HG02763 (cell line): Measurements from ENCODE around the gene VENTX.

Experiments used
- ATAC-seq: cut with Tn5 transposase; IDR thresholded peaks from one replicate; pipeline ENCODE4 v1.9.1; 2021; ENCODE audit warnings: mild to moderate bottlenecking, moderate library complexity; ENCODE audit not compliant: unreplicated experiment

Gene VENTX, protein sequence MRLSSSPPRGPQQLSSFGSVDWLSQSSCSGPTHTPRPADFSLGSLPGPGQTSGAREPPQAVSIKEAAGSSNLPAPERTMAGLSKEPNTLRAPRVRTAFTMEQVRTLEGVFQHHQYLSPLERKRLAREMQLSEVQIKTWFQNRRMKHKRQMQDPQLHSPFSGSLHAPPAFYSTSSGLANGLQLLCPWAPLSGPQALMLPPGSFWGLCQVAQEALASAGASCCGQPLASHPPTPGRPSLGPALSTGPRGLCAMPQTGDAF

DNA sequence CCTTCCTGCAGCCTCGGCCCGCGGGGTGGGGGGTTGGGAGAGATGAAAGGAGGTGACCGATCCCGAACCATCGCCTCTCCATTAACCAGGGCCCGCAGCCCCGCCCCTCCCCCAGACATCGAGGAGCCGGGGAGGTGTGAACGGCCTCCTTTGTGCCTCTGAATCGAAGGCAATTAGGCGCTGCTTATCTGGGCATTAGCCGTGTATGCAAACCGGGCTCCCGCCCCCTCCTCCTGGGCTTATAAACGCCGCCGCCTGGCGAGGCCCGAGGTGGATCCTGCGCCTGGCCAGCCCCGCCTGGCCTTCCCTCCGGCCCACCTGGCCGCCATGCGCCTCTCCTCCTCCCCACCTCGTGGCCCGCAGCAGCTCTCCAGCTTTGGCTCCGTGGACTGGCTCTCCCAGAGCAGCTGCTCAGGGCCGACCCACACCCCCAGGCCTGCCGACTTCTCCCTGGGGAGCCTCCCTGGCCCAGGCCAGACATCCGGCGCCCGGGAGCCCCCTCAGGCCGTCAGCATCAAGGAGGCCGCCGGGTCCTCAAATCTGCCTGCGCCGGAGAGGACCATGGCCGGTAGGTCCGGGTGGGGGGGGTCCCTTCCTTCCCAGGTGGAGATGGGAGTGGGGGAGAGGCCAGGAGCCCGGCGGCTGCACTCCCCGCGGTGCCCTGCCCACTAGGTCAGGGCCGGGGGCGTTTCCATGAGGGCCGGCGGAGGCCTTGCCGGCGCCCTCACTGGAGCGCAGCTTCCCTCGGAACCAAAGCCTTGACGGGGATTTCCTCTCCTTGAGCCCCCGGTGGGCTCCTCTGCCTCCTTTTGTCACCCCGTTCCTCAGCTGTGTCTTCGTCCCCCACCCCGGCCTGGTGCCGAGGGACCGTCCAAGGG is at the start of gene VENTX:
Gene VENTX, plus strand, starts transcription at position 268 of the 878 bp plus-strand sequence. Its CDS starts 60 bp downstream, at position 328.
- ATAC-seq = no peak

DNA sequence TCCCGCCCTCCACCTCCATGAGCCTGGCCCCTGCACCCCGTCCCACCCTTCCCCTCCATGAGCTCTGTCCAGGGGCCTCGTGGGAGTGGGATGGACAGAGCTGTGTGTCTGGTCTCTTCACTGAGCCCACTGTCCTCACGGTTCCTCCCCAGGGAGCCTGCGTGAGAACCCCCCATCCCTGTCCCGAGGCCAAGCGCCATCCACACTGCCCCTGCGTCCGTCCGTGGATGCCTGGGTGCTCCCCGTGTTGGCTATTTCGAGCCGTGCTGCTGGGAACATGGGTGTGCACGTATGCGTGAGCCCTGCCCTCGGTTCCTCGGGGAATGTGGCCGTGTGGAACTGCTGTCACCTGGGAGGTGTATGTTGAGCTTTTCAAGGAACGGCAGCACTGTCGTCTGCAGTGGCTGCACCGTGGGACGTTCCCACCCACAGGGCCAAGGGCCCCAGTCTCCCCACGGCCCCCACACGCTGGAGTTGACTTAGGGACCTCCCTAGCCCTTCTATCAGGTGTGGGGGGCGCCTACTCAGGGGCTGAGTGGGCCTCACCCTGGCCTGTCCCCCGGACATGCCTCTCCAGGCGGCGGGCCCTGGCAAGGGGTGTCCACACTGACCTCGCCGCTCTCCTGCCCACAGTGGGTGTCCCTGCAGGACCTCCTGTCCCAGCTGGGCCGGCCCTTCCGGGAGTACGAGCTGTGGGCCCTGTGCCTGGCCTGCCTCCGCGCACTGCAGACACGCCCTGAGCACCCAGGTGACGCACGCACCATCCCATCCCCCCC is 49.6 kb upstream of the VENTX start:
- ATAC-seq = no peak

DNA sequence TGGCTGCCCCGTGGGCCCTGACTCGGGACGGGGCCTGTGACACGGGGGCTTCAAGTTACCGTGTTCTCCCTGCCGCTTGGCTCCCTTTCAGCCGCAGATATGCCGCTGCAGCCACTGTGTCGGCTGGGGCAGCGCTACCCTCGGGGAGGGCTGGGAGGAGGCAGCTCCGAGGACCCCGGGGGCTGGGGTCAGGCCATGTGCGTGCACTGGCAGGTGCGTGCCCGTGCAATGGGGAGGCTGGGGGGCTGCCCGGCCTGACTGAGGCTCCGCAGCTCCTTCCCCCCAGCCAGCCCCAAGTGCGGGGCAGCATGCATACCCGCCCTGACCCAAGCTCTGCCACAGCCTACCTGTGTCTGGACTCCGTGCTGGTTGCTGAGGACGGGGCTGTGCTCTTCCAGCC is 48.4 kb upstream of the VENTX start:
- no peak for ATAC-seq

DNA sequence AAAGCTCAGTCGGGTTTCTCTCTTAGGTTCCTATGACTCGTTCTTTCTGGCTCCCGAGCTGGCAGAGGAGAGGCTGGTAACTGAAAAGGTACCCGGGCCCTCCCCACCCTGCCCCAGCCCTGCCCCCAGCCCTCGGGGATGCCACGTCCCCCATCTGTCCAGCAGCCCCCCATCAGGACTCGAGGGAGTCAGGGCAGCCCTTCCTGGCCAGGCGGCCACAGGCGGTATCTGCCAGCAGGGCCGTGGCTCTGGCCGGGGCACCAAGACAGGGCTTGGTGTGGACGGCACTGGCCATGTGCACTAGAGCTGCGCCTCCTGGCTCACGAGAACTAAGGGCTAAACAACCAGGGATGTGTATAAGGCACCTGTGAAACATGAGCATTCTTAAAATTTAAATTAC is 47.9 kb upstream of the VENTX start:
- no peak for ATAC-seq

DNA sequence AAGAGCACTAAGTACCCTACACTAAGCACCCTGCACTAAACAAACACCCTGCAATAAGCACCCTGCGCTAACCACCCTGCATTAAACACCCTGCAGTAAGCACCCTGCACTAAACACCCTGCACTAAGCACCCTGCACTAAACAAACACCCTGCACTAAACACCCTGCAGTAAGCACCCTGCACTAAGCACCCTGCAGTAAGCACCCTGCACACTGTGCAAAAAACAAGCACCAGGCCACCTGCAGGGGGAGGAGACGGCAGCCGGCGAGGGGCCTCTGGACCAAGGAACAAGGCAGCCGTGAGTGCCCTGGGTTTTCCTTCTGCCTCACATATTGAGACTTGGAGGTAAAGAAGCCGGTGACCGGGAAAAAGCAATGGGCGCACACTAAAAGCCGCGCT is 47.4 kb upstream of the VENTX start:
- no peak for ATAC-seq

DNA sequence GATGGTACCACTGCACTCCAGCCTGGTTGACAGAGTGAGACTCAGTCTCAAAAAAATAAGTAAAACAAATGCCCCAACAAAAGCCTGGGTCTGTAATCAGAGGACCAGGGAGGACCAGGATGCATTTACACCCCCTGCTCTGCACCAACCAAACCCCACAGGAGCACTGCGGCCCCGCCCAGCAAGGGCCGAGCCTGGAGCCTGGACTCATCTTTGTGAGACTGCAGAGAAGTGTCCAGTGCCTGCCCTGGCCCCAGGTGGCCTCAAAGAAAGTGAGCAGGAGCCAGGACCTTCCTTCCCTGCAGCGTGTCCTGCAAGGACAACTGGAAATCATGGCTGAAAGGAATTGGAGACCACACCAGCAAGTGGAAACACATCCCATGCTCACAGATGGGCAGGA is 46.0 kb upstream of the VENTX start:
- ATAC-seq = no peak

DNA sequence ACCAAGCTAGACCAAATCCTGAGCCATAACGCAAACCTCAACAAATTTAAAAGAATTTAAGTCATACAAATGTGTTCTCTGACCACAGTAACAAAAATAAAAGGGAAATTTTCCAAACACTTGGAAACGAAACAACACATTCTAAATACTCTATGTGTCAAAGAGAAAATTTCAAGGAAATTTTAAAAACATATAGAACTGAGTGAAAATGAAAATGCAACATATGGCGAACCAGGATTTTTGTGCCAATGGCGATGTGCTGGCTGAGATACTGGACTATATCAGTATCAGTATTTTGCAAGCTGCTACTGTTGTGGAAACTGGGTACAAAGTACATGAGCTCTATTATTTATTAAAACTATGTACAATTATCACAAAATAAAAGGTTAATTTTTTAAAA is 43.5 kb upstream of the VENTX start:
- no peak for ATAC-seq

DNA sequence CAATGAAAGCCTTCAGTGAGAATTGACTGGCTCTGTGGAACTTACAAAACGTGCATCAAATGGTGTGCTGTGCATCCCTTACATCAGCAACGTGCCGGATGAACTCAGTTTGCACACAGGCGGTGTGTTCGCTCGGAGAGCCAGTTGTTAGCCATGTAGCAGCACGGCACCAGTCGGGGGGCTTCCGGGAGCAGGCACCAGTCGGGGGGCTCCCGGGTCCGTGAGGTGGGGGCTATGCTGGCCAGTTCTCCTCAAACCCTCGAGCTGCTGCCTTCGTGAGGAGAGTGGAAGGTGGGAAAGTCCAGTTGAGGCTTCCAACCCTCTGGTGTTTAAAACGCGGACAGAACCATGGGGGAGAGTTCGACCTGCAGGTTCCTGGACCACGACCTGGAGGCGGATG is 42.6 kb upstream of the VENTX start:
- no peak for ATAC-seq

DNA sequence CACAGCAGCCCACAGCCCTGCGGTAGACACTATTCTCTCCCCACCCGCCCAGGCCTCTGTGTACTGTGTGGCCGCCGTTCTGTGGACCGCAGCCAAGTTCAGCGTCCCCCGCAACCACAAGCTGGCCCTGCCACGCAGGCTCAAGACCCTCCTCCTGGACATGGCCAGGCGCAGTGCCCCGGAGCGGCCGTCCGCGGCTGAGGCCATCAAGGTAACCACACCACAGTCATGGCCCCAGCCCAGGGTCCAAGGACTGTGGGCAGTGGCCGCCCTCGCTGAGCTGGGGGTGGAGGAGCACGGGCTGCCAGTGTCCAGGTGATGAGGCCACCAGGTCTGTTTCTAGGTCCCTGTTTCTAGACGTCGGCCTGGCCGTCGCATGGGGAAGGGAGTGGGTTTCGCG is 42.0 kb upstream of the VENTX start:
- no peak for ATAC-seq

DNA sequence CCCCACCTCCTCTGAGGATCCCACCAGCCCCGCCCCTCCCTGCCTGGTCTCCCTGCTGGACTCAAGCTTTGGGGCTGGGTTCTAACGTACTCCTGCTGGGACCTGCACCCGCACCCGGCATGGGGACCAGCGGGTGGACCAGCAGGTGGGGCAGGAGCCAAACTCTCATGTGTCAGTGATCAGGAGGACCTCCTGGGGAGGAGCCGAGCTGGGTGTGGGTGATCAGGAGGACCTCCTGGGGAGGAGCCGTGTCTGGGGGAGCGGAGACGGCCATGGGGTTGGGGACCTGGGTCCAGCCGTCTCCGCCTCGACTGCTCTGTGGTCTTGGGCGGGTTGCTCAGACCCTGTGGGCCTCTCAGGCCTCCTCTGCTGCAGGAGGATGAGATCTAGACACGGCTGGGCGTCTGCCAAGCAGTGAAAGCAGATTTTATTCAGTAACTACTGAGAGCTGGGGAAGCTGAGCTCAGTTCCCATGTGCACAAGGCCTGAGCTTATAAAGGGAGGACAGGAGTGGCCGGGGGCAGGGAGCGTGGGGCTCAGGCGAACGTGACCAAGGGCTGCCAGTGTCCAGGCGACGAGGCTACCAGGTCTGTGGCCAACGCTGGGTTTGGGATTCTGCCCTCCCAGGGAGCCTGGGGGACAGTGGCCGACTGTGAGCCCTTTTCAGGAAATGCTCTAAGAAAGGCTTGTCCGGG is 41.3 kb upstream of the VENTX start:
- ATAC-seq = no peak

DNA sequence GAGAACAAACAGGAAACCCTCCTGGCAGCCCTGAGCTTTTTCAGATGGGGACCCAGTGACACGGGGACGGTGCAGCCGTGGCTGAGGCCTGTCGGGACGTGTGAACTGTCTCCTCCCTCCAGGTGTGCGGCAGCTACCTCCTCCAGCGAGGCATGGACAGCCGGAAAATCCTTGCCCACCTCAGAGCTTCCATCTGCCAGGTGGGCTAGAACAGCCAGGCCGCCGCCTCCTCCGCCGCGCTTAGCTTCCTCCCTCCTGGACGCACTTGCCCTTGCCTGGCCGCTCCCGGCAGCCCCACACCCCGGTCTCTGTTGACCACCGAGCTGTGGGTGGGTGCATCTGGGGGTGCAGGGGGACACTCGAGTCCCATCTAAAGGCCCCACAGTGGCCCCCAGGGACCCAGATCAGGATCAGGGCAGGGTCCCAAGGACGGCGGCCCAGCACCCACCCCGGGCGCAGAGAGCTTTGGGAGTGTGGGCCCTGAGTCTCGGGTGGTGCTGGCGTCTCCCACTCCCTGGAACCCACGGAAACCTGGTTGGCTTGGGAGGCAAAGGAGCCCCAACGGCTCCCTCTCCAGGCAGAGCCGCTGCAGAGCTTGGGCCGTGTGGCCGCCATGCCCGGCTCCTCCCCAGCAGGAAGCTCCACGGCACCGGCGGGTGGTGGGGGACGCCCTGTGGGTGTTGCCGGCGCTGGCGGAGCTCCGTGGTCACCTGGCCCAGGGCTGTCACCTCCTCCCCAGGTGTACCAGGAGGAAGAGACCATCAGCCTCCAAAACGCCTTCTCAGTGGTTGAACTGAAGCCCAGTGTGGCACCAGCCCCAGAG is 40.5 kb upstream of the VENTX start:
- no peak for ATAC-seq

DNA sequence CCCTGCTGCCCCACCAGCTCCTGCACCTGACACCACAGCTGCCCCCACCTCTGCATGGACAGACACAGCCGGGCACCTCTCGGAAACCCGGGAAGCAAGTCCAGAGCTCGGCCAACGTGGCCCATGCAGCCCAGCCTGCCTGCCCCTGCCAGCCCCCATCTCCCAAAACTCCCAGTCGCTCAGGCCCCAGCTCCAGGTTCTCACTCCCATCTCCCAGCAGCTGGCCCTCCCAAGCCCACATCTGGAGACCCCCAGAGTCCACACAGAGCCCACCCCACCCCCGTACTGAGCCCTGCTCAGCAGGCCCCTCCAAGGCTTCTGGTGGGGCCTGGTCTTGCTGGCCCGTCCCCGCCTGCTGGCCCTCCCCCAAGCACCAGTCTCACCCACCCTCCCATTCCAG is 39.9 kb upstream of the VENTX start:
- ATAC-seq = no peak

DNA sequence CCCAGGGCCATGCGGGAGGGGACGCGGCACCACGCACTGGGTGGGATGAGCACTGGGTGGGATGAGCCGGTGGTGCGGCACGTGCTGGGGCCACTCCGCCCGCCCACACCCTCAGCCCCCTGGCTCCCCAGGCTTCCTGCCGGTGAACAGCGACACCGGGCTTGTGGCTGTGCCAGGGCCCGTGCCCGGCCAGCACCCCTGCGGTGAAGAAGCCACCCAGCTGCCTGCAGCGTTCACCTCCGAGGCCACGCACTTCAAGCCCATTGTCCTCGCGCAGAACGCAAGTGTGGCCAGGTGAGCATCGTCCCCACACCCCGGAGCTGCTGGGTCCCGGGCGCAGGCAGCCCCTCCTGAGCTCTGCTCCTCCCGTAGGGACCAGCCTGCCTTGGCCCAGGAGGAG is 39.4 kb upstream of the VENTX start:
- ATAC-seq = no peak

DNA sequence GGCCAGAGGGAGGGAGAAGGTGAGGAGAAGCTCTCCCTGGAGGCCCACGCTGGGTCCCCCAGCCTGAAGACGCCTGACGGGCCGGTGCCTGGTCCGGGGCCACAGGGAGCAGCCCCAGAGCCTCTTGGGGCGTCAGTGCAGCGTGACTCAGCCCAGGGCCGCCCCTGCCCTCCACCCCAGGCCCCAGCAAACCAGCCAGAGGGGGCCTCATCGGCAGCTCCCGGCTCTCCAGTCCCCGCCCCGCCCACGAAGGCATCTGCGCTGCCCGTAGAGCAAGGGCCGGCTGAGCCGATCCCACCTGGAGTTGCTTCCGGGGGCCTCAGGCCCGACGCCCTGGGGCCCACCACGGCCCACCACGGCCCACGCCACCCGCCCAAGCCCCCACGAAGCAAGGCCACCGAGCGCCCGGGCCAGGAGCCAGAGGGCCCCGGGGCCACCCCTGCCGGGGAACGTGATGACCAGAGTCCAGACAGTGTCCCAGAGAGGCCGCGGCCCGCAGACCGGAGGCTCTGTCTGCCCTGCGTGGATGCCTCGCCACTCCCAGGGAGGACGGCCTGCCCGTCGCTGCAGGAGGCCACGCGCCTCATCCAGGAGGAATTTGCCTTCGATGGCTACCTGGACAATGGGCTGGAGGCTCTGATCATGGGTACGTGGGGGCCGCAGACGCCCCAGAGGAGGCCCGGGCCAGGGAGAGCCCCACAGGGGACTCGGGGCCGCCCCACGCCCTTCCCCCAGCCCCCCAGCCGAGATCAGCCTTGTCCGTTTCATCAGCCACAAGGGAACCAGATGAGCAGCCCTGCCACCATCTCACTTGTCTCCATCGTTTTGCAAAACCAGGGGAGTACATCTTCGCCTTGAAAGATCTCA is 38.8 kb upstream of the VENTX start:
- no peak for ATAC-seq

DNA sequence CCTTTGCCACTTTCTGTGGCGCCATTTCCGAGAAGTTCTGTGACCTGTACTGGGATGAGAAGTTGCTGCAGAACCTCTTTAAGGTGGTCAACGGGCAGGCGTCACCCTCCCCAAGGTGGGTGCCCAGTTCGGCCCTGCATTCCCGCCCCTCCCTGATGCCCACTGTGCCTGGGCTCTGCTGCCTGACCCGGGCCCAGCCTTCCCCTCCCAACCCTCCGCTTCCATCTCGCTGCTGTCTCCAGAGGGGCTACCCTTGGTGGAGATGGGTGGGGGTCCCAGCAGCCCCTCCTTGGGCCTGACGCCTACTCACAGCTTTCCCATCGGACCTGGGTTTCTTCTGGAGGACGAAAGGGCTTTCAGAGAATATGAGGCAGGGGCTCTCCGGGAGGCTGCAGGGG is 38.2 kb upstream of the VENTX start:
- ATAC-seq = no peak

DNA sequence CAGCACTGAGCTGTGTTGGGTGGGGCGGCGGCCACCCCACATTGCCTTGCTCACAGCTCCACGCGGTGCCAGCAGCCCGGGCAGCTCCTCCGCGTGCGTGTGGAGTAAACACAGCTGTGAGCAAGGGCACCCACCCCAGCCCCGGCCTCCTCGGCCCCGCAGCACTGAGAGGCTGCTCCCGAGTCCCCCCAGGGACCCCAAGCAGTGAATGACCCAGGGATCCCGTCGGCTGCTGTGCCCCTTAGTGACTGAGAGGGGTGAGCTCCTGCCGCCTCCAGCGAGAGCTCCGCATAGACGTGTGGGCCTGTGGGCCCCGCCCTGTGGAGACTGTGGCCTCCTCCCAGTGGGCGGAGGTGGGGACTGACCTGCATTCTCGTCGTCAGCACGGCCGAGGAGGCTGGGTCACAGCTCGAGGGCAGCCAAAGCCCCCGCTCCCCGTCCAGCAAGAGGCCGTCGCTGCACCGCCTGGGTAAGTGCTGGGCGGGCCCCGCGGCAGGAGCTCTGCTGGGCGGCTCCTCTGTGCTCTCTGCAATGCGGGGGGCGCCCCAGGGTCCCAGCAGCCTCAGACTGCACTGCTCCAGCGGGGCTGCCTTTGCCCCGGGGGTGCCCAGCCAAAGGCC is 37.6 kb upstream of the VENTX start:
- ATAC-seq = no peak

DNA sequence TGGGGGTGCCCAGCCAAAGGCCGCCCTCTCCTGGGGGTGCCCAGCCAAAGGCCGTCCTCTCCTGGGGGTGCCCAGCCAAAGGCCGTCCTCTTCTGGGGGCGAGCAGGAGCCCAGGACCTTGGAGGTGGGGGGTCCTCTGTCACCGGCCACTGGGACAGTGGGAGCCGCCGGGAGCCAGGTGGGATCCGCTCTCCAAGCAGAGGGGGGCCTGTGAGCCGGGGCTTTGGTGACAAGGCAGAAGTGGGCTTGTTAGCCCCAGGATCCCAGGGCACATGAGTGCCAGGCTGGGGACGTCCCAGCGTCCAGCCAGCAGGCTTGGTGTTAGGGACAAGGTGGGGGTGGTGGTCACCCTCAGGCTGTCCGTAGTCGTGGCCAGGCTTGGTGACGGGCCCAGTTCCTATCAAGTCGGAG is 37.0 kb upstream of the VENTX start:
- ATAC-seq = no peak

DNA sequence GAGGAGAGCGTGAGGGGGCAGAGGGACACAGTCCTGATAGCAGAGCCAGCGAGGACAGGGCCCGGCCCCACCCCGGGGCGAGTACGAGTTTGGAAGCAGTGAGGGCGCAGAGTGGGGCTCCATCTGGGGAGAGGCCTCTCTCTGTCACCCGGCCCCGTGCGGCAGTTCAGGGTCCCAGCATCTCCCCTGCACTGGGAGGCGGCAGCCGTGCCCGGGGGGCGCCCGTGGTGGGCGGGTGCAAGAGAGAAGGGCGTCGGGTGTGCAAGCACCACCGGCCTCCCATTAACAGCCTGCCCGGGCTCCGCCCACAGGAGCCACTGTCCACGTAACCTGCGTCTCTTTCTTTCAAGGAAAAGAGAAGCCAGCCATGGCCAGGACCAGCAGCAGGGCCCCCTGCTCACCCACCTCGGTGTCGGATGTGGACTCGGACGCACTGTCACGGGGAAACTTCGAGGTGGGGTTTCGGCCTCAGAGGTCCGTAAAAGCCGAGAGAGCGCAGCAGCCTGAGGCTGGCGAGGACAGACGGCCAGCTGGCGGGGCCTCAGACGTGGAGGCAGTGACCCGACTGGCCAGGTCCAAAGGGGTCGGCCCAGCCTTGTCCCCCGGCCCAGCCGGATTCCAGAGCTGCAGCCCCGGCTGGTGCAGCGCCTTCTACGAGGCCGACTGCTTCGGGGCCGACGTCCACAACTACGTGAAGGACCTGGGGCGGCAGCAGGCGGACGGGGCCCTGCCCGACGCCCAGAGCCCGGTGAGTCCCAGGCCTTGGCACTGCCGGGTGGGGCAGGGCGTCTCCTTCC is 36.3 kb upstream of the VENTX start:
- no peak for ATAC-seq
